Stomach (tissue), 4 donors: ENCODE measurements around the gene PWWP2B.

Source experiments
- CTCF ChIP-seq, 7 experiments: fragments of 450-650 bp in 4 of 7; fragments of 200-600 bp in 3 of 7; sonication (generic) in 3 of 7; IDR thresholded peaks; one replicate each; pipeline ENCODE4 v1.5.1; 2016 to 2019; ENCODE audit warnings: antibody characterized with exemption in 7 of 7, control low read depth in 2 of 7, mild to moderate bottlenecking in 1 of 7
- POLR2A ChIP-seq, 4 donors: fragments of 450-650 bp; IDR thresholded peaks; one replicate each; pipeline ENCODE4 v1.6.1; 2016; ENCODE audit warnings: antibody characterized with exemption in 4 of 4, control low read depth in 2 of 4, mild to moderate bottlenecking in 1 of 4, moderate library complexity in 1 of 4

DNA sequence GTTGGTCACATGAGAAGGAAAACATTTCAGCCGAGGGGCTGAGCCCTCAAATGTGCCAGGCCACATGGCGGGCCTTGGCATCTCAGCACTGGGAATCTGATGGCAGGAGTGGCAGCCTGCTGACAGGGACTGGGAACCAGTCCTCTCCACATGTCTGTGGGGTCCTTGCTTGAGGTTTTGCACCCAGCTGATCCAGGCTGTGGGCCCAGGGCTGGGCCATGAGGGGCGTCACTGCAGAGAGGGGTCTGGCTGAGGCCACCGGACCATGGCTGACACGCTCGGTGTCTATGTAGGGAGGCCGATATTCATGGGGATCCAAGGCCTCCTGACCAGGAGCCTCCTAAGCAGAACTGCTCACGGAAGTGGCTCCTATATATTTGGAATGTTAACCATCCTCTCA lies 31.0 kb upstream of the PWWP2B start:
- TF ChIP-seq CTCF (IDR thresholded peaks at IDR 0.05) (no peak), POLR2A (IDR thresholded peaks at IDR 0.05) (no peak)
